CD8-positive, alpha-beta memory T cell (primary cell): ENCODE data around the gene DNAH14. TPM values are rescaled to one million over a fixed set of nuclear protein-coding genes. Genes with fewer than 3 reads are reported as not detected.

ENCODE experiments used
- CTCF ChIA-PET: fragments of 350-600 bp; sonication (Branson Sonifier 250); formaldehyde crosslinking; loops from one replicate; lab custom pipeline; 2021; ENCODE audit warnings: antibody characterized with exemption; lab: Charles Lee
- POLR2A ChIA-PET: fragments of 350-600 bp; sonication (Branson Sonifier 250); formaldehyde crosslinking; loops from one replicate; lab custom pipeline; 2021; ENCODE audit warnings: antibody characterized with exemption; lab: Charles Lee
- DNase-seq, 5 donors: peaks; one replicate each; pipeline versions ENCODE4 v3.0.0 to v3.0.0-alpha.2; 2020 to 2022; ENCODE audit warnings: mixed read lengths in 1 of 5
- H3K27ac ChIP-seq: one replicate; pipeline ENCODE4 v1.7.0; 2013; ENCODE audit warnings: low read depth, mild to moderate bottlenecking, low read length, moderate library complexity
- H3K27me3 ChIP-seq: 2 replicates; pipeline ENCODE4 v1.7.0; 2013; ENCODE audit warnings: low read length, mild to moderate bottlenecking; ENCODE audit not compliant: insufficient read depth, poor library complexity, severe bottlenecking
- H3K36me3 ChIP-seq: 2 replicates; pipeline ENCODE4 v1.7.0; 2013; ENCODE audit warnings: mild to moderate bottlenecking, low read length, moderate library complexity; ENCODE audit not compliant: insufficient read depth
- H3K4me1 ChIP-seq: 2 replicates; pipeline ENCODE4 v1.7.0; 2013; ENCODE audit warnings: mild to moderate bottlenecking, low read length, moderate library complexity; ENCODE audit not compliant: insufficient read depth
- H3K4me3 ChIP-seq: 2 replicates; pipeline ENCODE4 v1.7.0; 2013; ENCODE audit warnings: mild to moderate bottlenecking, low read length
- H3K9me3 ChIP-seq: 2 replicates; pipeline ENCODE4 v1.7.0; 2013; ENCODE audit warnings: mild to moderate bottlenecking, low read length
- H3K27ac Mint-ChIP-seq, 8 donors: one replicate each; pipeline ENCODE4 v1.8.0; 2020 to 2021; ENCODE audit warnings: mixed read lengths in 8 of 8, mild to moderate bottlenecking in 6 of 8, inconsistent platforms in 3 of 8, moderate library complexity in 3 of 8
- H3K27me3 Mint-ChIP-seq, 2 donors: one replicate each; pipeline ENCODE4 v1.8.0; 2020 to 2021; ENCODE audit warnings: mixed read lengths in 2 of 2, mild to moderate bottlenecking in 1 of 2, moderate library complexity in 1 of 2
- H3K36me3 Mint-ChIP-seq, 3 donors: one replicate each; pipeline ENCODE4 v1.8.0; 2020 to 2021; ENCODE audit warnings: mixed read lengths in 3 of 3, inconsistent platforms in 1 of 3, mild to moderate bottlenecking in 1 of 3
- H3K4me1 Mint-ChIP-seq, 3 donors: one replicate each; pipeline ENCODE4 v1.8.0; 2020 to 2021; ENCODE audit warnings: mixed read lengths in 3 of 3, inconsistent platforms in 1 of 3, mild to moderate bottlenecking in 1 of 3
- H3K4me3 Mint-ChIP-seq, 7 donors: one replicate each; pipeline ENCODE4 v1.8.0; 2020 to 2021; ENCODE audit warnings: mixed read lengths in 7 of 7, mild to moderate bottlenecking in 6 of 7, moderate library complexity in 4 of 7, inconsistent platforms in 2 of 7
- H3K9me3 Mint-ChIP-seq, 5 donors: one replicate each; pipeline ENCODE4 v1.8.0; 2020 to 2022; ENCODE audit warnings: mixed read lengths in 5 of 5, mild to moderate bottlenecking in 3 of 5, moderate library complexity in 2 of 5, inconsistent platforms in 1 of 5
- polyA plus RNA-seq: library from polyadenylated mRNA; unstranded; fragments of 300-500 nt; fragmentation: Illumina TruSeq; gene quantifications from one replicate; pipeline ENCODE4 v1.2.3, GENCODE V29; 2021
- total RNA-seq, 2 experiments: library from RNA; stranded (reverse); gene quantifications; one replicate each; pipeline ENCODE4 v1.2.3, GENCODE V29; 2021

Gene DNAH14
- total and polyA plus RNA-seq, 3 experiments from 2014 or later = 0.26 TPM; not detected in 2

DNA sequence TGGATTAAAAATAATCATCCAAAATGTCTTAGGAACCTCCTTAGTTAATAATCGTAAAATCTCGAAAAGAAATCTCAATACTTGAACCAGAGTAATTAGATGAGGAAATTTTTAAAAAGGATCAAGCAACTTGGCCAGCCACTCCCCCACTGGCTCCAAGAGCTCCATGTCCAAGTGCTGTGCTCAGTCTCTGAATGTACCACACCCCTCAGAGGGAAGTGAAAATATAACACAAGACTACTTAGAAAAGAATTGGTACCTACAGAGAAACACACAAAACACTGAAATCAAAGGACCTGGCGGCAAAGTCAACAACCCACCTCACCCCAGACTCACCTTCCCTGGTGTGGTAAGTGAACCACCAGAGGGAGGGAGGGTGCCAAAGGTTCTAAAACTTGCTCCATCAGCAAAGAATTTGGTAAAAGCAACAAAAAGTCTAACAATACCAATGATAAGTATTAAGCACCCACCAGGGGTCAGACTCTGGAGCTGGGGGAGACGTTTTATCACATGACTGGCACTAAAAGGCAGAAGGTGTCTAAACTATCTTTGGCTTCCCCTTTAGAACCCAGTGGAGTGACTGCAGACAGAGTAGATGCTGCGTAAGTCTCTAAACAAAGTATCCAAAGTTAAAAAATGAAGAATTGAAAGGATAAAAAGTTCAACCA, 484.4 kb downstream of the DNAH14 start:
- Histone ChIP-seq H3K4me3 (no peak overlapping the region), H3K27me3 (no peaks in the 10 kb centered on the region), H3K36me3 (peaks cover 52% of the 10 kb centered on the region), H3K27ac (no peak overlapping the region), H3K4me1 (no peaks in the 10 kb centered on the region), H3K9me3 (no peaks in the 10 kb centered on the region)
- no peak for DNase-seq
- Mint-ChIP-seq H3K4me1 (peaks cover 24 to 36% (median 33%) of the 10 kb centered on the region in 3 donors), H3K27ac (peak overlapping the region in 3 of 8 donors; percentile 6 to 73 (median 7)), H3K36me3 (peaks cover 5 to 97% (median 38%) of the 10 kb centered on the region in 3 donors), H3K4me3 (no peak overlapping the region), H3K9me3 (no peaks in the 10 kb centered on the region), H3K27me3 (no peaks in the 10 kb centered on the region)
- CTCF ChIA-PET = no interaction called here
- POLR2A ChIA-PET = no interaction called here

DNA sequence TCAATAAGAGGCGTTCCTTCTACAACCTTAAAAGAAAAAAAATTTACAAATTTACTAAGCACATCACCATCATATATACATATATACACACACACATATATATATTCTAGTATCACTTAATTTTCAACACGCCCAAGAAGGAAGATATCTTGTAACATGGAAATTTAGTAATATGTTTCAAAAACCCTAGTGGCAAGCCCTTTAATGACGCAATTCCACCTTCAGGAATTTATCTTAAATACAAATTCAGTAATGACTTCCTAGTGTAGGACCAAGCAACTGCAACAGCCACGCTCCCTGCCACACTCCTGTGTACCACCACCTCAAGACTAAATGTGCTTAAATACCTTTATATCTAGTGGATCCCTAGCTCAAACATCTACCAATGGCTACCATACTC, 485.8 kb downstream of the DNAH14 start:
- ChIA-PET CTCF (no interaction called here), POLR2A (no interaction called here)
- H3K9me3 Mint-ChIP-seq = no peaks in the 10 kb centered on the region
- H3K27ac Mint-ChIP-seq = peak overlapping the region in 2 of 8 donors; percentile 28 to 44
- Histone ChIP-seq H3K9me3 (no peaks in the 10 kb centered on the region), H3K4me3 (no peak overlapping the region), H3K4me1 (no peaks in the 10 kb centered on the region), H3K27me3 (no peaks in the 10 kb centered on the region), H3K27ac (no peak overlapping the region), H3K36me3 (peaks cover 57% of the 10 kb centered on the region)
- H3K4me3 Mint-ChIP-seq = no peak overlapping the region
- no peaks in the 10 kb centered on the region for H3K27me3 Mint-ChIP-seq
- H3K4me1 Mint-ChIP-seq = peaks cover 27 to 35% (median 28%) of the 10 kb centered on the region in 3 donors
- DNase-seq = no peak
- peaks cover 5 to 95% (median 31%) of the 10 kb centered on the region in 3 donors for H3K36me3 Mint-ChIP-seq

DNA sequence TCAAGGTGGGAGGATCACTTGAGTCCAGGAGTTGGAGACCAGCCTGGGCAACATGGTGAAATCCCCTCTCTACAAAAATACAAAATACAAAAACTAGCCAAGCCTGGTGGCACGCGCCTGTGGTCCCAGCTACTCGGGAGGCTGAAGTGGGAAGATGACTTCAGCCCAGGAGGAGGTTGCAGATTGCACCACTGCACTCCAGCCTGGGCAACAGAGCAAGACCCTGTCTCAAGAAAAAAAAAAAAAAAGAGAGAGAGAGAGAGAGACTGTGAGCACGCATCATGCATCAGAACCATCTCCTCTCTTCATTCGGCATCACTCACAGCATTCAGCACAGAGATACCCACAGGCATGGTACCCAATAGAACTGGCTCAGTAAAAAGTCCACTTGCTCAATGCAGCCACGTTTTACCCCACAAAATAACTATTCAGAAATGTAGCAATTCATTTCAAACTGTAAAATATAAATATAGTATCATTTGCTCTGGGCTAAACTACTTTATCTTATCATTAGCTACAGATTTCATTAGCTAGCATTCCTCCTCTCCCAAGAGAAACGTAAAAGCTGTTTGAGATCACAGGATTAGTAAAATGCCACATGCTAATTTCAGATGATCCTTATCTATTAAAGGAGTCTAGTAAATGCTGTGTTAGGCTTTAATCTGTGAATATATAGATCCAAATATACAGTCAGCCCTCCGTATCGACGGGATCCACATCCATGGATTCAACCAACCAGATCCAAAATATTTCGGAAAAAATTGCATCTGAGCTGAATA, 486.7 kb downstream of the DNAH14 start:
- POLR2A ChIA-PET = no interaction called here
- no peaks in the 10 kb centered on the region for H3K4me1 ChIP-seq
- Mint-ChIP-seq H3K36me3 (peaks cover 5 to 94% (median 29%) of the 10 kb centered on the region in 3 donors), H3K9me3 (no peaks in the 10 kb centered on the region), H3K4me1 (peaks cover 31 to 39% (median 31%) of the 10 kb centered on the region in 3 donors), H3K27ac (peak overlapping the region in 1 of 8 donors; percentile 54), H3K4me3 (no peak overlapping the region), H3K27me3 (no peaks in the 10 kb centered on the region)
- CTCF ChIA-PET = no interaction called here
- no peaks in the 10 kb centered on the region for H3K9me3 ChIP-seq
- no peak for DNase-seq
- H3K36me3 ChIP-seq = peaks cover 51% of the 10 kb centered on the region
- H3K4me3 ChIP-seq = no peak overlapping the region
- no peaks in the 10 kb centered on the region for H3K27me3 ChIP-seq
- H3K27ac ChIP-seq = no peak overlapping the region

DNA sequence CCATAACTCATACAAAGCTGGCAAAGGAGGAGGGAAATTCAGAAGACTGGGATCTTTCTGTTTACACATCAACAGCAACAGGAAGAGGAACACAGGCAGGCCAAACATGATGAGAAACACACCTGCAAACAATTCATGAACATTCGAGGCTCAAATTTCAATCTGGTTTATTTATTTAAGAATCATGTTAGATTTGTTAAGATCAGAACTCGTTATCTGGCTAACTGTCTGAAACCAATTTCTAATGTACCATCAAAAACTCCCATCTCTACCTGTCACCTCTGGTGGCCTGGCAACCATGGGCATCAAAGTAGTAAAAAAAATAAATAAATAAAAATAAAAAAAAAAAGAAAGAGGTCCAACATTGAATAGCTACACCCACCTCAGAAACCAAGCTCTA, 488.6 kb downstream of the DNAH14 start:
- peaks cover 46 to 57% (median 49%) of the 10 kb centered on the region in 3 donors for H3K4me1 Mint-ChIP-seq
- no peak overlapping the region for H3K4me3 ChIP-seq
- peaks cover 4% of the 10 kb centered on the region for H3K4me1 ChIP-seq
- ChIA-PET POLR2A (interaction anchor here (0.9 kb wide), 1 partner anchor 27 kb away, joined by 3 read pairs; no protein-coding TSS in a partner anchor), CTCF (interaction anchor here (0.6 to 1.4 kb wide), 2 partner anchors 51 to 57 kb away, joined by 3 to 6 read pairs; no protein-coding TSS in a partner anchor)
- H3K9me3 ChIP-seq = no peaks in the 10 kb centered on the region
- H3K27ac Mint-ChIP-seq = peak overlapping the region in 3 of 8 donors; percentile 32 to 78 (median 57)
- no peak overlapping the region for H3K27ac ChIP-seq
- H3K9me3 Mint-ChIP-seq = no peaks in the 10 kb centered on the region
- H3K27me3 ChIP-seq = no peaks in the 10 kb centered on the region
- peaks cover 5 to 91% (median 26%) of the 10 kb centered on the region in 3 donors for H3K36me3 Mint-ChIP-seq
- H3K36me3 ChIP-seq = peaks cover 43% of the 10 kb centered on the region
- DNase-seq = no peak
- no peak overlapping the region for H3K4me3 Mint-ChIP-seq
- no peaks in the 10 kb centered on the region for H3K27me3 Mint-ChIP-seq

DNA sequence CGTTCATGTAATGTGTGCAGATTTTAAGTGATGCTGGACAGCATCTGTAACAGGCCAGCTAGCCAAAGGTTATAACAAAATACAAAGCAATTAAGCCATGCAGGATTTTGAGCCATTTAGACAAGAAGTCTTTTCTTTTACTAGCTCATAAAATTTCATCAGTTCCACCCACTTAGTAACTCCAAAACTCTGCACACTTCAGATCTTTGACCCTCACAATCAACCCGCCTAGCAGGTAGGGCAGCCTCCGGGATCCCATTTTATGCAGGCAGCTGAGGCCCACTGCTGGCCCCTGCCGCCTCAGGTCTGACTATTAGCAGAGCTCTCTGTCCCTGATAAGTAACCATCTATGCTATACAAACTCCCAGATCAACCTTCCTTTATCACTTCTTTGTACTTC, 489.1 kb downstream of the DNAH14 start:
- H3K4me3 Mint-ChIP-seq = no peak overlapping the region
- ChIA-PET CTCF (interaction anchor here (0.6 to 1.4 kb wide), 2 partner anchors 51 to 56 kb away, joined by 3 to 6 read pairs; no protein-coding TSS in a partner anchor), POLR2A (interaction anchor here (0.9 kb wide), 1 partner anchor 26 kb away, joined by 3 read pairs; no protein-coding TSS in a partner anchor)
- peak overlapping the region in 4 of 8 donors; percentile 48 to 78 (median 54) for H3K27ac Mint-ChIP-seq
- no peak for DNase-seq
- Histone ChIP-seq H3K27me3 (no peaks in the 10 kb centered on the region), H3K9me3 (no peaks in the 10 kb centered on the region), H3K4me3 (no peak overlapping the region), H3K36me3 (peaks cover 40% of the 10 kb centered on the region), H3K27ac (no peak overlapping the region), H3K4me1 (peaks cover 10% of the 10 kb centered on the region)
- H3K4me1 Mint-ChIP-seq = peaks cover 51 to 62% (median 54%) of the 10 kb centered on the region in 3 donors
- peaks cover 5 to 90% (median 25%) of the 10 kb centered on the region in 3 donors for H3K36me3 Mint-ChIP-seq
- H3K27me3 Mint-ChIP-seq = no peaks in the 10 kb centered on the region
- no peaks in the 10 kb centered on the region for H3K9me3 Mint-ChIP-seq

DNA sequence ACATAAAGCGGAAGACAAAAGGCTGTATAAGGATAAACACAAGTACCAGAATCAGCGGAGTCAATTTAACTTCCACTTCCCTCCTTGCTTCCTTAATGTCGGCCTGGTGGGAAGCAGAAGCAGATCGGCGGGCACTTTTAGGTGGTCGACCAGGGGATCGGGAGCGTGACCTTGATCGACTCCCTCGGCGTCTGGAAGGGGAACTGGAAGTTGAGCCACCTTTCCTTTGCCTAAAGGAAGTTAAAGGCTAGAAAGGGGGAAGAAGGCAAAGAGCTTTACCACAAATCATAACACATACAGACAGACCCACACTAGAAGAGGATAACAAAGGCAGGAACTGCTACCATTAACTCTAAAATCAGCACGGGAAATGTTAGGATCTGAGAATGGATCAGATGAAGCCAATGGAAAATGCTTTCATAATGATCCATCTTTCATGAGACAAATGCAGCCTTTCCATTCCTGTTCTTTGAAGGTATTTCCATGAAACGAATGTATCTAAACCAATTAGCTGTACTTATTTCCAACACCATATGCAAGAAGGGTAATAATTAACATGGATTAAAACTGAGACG, 492.6 kb downstream of the DNAH14 start:
- Mint-ChIP-seq H3K27me3 (no peaks in the 10 kb centered on the region), H3K36me3 (peaks cover 0 to 65% (median 15%) of the 10 kb centered on the region in 3 donors), H3K4me3 (peak overlapping the region in 3 of 7 donors; percentile 8 to 13 (median 9)), H3K4me1 (peaks cover 67 to 79% (median 75%) of the 10 kb centered on the region in 3 donors), H3K9me3 (no peaks in the 10 kb centered on the region), H3K27ac (peak overlapping the region; percentile 19 to 90 (median 60))
- H3K4me3 ChIP-seq = no peak overlapping the region
- CTCF ChIA-PET = interaction anchor here (1.5 kb wide), 1 partner anchor 51 kb away, joined by 3 read pairs; no protein-coding TSS in a partner anchor
- H3K27ac ChIP-seq = no peak overlapping the region
- H3K27me3 ChIP-seq = no peaks in the 10 kb centered on the region
- H3K4me1 ChIP-seq = peaks cover 42% of the 10 kb centered on the region
- POLR2A ChIA-PET = interaction anchor here (1.0 kb wide), 1 partner anchor 45 kb away, joined by 4 read pairs; no protein-coding TSS in a partner anchor
- peaks cover 23% of the 10 kb centered on the region for H3K36me3 ChIP-seq
- H3K9me3 ChIP-seq = no peaks in the 10 kb centered on the region
- no peak for DNase-seq

DNA sequence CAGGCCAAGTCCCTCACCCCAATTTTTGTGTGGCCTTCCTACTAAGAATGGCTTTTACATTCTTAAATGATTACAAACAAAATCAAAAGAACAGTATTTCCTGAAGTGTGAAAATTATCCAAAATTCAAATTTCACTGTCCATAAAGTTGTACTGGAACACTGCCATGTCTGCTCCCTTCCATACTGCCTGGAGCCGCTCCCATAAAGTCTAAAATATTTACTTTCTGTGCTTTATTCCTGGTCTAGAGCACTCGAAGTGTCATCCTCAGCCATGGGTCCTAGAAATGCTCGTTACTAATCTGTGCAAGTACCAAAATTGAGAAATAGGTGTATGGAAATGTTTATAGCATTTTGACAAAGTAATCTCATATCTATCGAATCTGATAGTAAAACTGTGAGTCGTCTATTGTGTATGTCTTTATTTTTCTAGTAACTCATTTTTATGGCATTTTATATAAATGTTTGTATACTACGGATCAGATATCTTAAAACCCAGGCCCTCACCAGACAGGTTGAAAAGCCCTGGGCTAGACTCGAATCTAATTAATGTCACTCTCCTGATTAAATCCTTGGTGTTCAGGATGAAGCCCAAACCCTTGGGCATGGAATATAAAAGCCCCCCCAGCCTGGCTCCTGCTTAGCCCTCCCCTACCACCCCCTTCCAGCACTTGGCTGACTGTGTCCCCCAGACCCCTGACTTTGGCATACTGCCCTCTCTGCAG, 493.5 kb downstream of the DNAH14 start:
- Histone ChIP-seq H3K27ac (no peak overlapping the region), H3K4me1 (peaks cover 42% of the 10 kb centered on the region), H3K9me3 (no peaks in the 10 kb centered on the region), H3K4me3 (no peak overlapping the region), H3K36me3 (peaks cover 17% of the 10 kb centered on the region), H3K27me3 (no peaks in the 10 kb centered on the region)
- ChIA-PET POLR2A (no interaction called here), CTCF (interaction anchor here (1.2 kb wide), 1 partner anchor 52 kb away, joined by 5 read pairs; no protein-coding TSS in a partner anchor)
- H3K27me3 Mint-ChIP-seq = no peaks in the 10 kb centered on the region
- peak overlapping the region in 6 of 7 donors; percentile 5 to 63 (median 42) for H3K4me3 Mint-ChIP-seq
- no peaks in the 10 kb centered on the region for H3K9me3 Mint-ChIP-seq
- H3K27ac Mint-ChIP-seq = peak overlapping the region; percentile 19 to 88 (median 70)
- H3K4me1 Mint-ChIP-seq = peaks cover 65 to 75% (median 74%) of the 10 kb centered on the region in 3 donors
- H3K36me3 Mint-ChIP-seq = peaks cover 0 to 58% (median 11%) of the 10 kb centered on the region in 3 donors
- DNase-seq = no peak
